H9 (cell line): ENCODE results near the gene TBC1D22A. TPM values are rescaled to one million over a fixed set of nuclear protein-coding genes. Genes with fewer than 3 reads are reported as not detected.

Experiments used
- DNase-seq: peaks from one replicate; pipeline ENCODE4 v3.0.0-alpha.2; 2017
- H2AFZ ChIP-seq: one replicate; pipeline ENCODE4 v1.6.1; 2013; ENCODE audit warnings: mild to moderate bottlenecking, low read length, control low read depth, moderate library complexity
- H2AK5ac ChIP-seq: 2 replicates; pipeline ENCODE4 v1.6.1; 2013; ENCODE audit warnings: low read length, control low read depth, mixed read lengths; ENCODE audit not compliant: insufficient read length
- H2BK120ac ChIP-seq: one replicate; pipeline ENCODE4 v1.6.1; 2013; ENCODE audit warnings: low read depth, mild to moderate bottlenecking, low read length, control low read depth, inconsistent platforms; ENCODE audit not compliant: poor library complexity, severe bottlenecking
- H2BK12ac ChIP-seq: 2 replicates; pipeline ENCODE4 v1.6.1; 2013; ENCODE audit warnings: low read length, control low read depth, mixed read lengths, low read depth; ENCODE audit not compliant: insufficient read length
- H2BK15ac ChIP-seq: 2 replicates; pipeline ENCODE4 v1.6.1; 2013; ENCODE audit warnings: low read depth, low read length, control low read depth
- H2BK20ac ChIP-seq: one replicate; pipeline ENCODE4 v1.6.1; 2013; ENCODE audit warnings: low read depth, mild to moderate bottlenecking, low read length, control low read depth, inconsistent platforms; ENCODE audit not compliant: poor library complexity, severe bottlenecking
- H2BK5ac ChIP-seq: 2 replicates; pipeline ENCODE4 v1.6.1; 2013; ENCODE audit warnings: low read length, control low read depth, mixed read lengths; ENCODE audit not compliant: insufficient read length
- H3K14ac ChIP-seq: 2 replicates; pipeline ENCODE4 v1.6.1; 2013; ENCODE audit warnings: low read length, control low read depth; ENCODE audit not compliant: insufficient read depth
- H3K18ac ChIP-seq: 2 replicates; pipeline ENCODE4 v1.6.1; 2013; ENCODE audit warnings: low read depth, mild to moderate bottlenecking, mixed read lengths, low read length, control low read depth; ENCODE audit not compliant: insufficient read length
- H3K23ac ChIP-seq: 2 replicates; pipeline ENCODE4 v1.6.1; 2013; ENCODE audit warnings: low read length, control low read depth, mixed read lengths, low read depth; ENCODE audit not compliant: insufficient read length
- H3K23me2 ChIP-seq: 2 replicates; pipeline ENCODE4 v1.6.1; 2013; ENCODE audit warnings: low read depth, mild to moderate bottlenecking, mixed read lengths, low read length, control low read depth; ENCODE audit not compliant: insufficient read length, poor library complexity, severe bottlenecking
- H3K27ac ChIP-seq: 2 replicates; pipeline ENCODE4 v1.5.1; 2013; ENCODE audit warnings: low read length, control low read depth, mixed read lengths, low read depth; ENCODE audit not compliant: insufficient read length
- H3K27me3 ChIP-seq: 2 replicates; pipeline ENCODE4 v1.6.1; 2013; ENCODE audit warnings: low read length, control low read depth, inconsistent platforms; ENCODE audit not compliant: insufficient read depth
- H3K4ac ChIP-seq: 2 replicates; pipeline ENCODE4 v1.6.1; 2013; ENCODE audit warnings: low read depth, mild to moderate bottlenecking, control low read depth, inconsistent platforms, low read length, moderate library complexity
- H3K4me1 ChIP-seq: 2 replicates; pipeline ENCODE4 v1.6.1; 2013; ENCODE audit warnings: low read length, control low read depth, inconsistent platforms; ENCODE audit not compliant: insufficient read depth
- H3K4me2 ChIP-seq: 2 replicates; pipeline ENCODE4 v1.6.1; 2013; ENCODE audit warnings: low read length, control low read depth, mixed read lengths; ENCODE audit not compliant: insufficient read length, insufficient read depth
- H3K56ac ChIP-seq: 2 replicates; pipeline ENCODE4 v1.6.1; 2013; ENCODE audit warnings: low read depth, mild to moderate bottlenecking, mixed read lengths, low read length, control low read depth; ENCODE audit not compliant: insufficient read length
- H3K79me1 ChIP-seq: 2 replicates; pipeline ENCODE4 v1.6.1; 2013; ENCODE audit warnings: low read depth, mild to moderate bottlenecking, moderate library complexity, low read length, control low read depth, inconsistent platforms; ENCODE audit not compliant: insufficient read depth, poor library complexity, severe bottlenecking
- H3K79me2 ChIP-seq: 2 replicates; pipeline ENCODE4 v1.6.1; 2013; ENCODE audit warnings: low read length, control low read depth, inconsistent platforms; ENCODE audit not compliant: insufficient read depth
- H3K9ac ChIP-seq: 2 replicates; pipeline ENCODE4 v1.6.1; 2013; ENCODE audit warnings: low read length, control low read depth, mixed read lengths; ENCODE audit not compliant: insufficient read length; ENCODE audit errors: extremely low read depth
- H3K9me3 ChIP-seq: one replicate; pipeline ENCODE4 v1.6.1; 2013; ENCODE audit warnings: low read depth, low read length, inconsistent platforms; ENCODE audit not compliant: control insufficient read depth
- H3T11ph ChIP-seq: one replicate; pipeline ENCODE4 v1.6.1; 2013; ENCODE audit warnings: mild to moderate bottlenecking, low read length, control low read depth, inconsistent platforms
- H4K20me1 ChIP-seq: one replicate; pipeline ENCODE4 v1.6.1; 2013; ENCODE audit not compliant: control insufficient read depth, insufficient read length, insufficient read depth
- H4K5ac ChIP-seq: 2 replicates; pipeline ENCODE4 v1.6.1; 2013; ENCODE audit warnings: low read depth, mild to moderate bottlenecking, mixed read lengths, low read length, control low read depth; ENCODE audit not compliant: insufficient read length
- H4K8ac ChIP-seq: replicated peaks from 2 replicates; pipeline ENCODE4 v1.6.1; 2013; ENCODE audit warnings: low read length, control low read depth, mixed read lengths, low read depth; ENCODE audit not compliant: insufficient read length
- H4K91ac ChIP-seq: 2 replicates; pipeline ENCODE4 v1.6.1; 2013; ENCODE audit warnings: low read depth, mild to moderate bottlenecking, moderate library complexity, mixed read lengths, low read length, control low read depth; ENCODE audit not compliant: insufficient read length
- H3K27ac Mint-ChIP-seq, 3 experiments: 2 replicates in 2 of 3; 3 replicates in 1 of 3; pipeline ENCODE4 v1.8.0; 2020 to 2021; ENCODE audit warnings: mixed read lengths in 3 of 3, mild to moderate bottlenecking in 1 of 3, moderate library complexity in 1 of 3
- H3K27me3 Mint-ChIP-seq: 2 replicates; pipeline ENCODE4 v1.8.0; 2021; ENCODE audit warnings: low read depth, mild to moderate bottlenecking, moderate library complexity, mixed read lengths
- H3K36me3 Mint-ChIP-seq, 3 experiments: 2 replicates in 2 of 3; 3 replicates in 1 of 3; pipeline ENCODE4 v1.8.0; 2020 to 2021; ENCODE audit warnings: low read depth in 3 of 3, mixed read lengths in 3 of 3; ENCODE audit not compliant: insufficient read depth in 1 of 3
- H3K4me1 Mint-ChIP-seq, 2 experiments: 2 replicates each; pipeline ENCODE4 v1.8.0; 2020; ENCODE audit warnings: mixed read lengths in 2 of 2
- H3K4me3 Mint-ChIP-seq, 2 experiments: 2 replicates in 1 of 2; 3 replicates in 1 of 2; pipeline ENCODE4 v1.8.0; 2020 to 2021; ENCODE audit warnings: mild to moderate bottlenecking in 2 of 2, mixed read lengths in 2 of 2, moderate library complexity in 1 of 2
- H3K9me3 Mint-ChIP-seq, 2 experiments: 2 replicates in 1 of 2; 3 replicates in 1 of 2; pipeline ENCODE4 v1.8.0; 2020; ENCODE audit warnings: mild to moderate bottlenecking in 2 of 2, mixed read lengths in 2 of 2, moderate library complexity in 1 of 2
- WGBS: extraction: QIAGEN DNeasy Blood & Tissue Kit; methylation state at CpG from one replicate; pipeline ENCODE4 v1.1.7; 2013; ENCODE audit warnings: missing lambda C conversion rate, low lambda C conversion rate, mixed read lengths; ENCODE audit not compliant: insufficient read length; ENCODE audit errors: extremely low coverage; 5-methylcytosine and 5-hydroxymethylcytosine counted together
- total RNA-seq: library from RNA; stranded (reverse); gene quantifications from 2 replicates; pipeline ENCODE4 v1.2.1, GENCODE V29; 2021
- TF ChIP-seq, protein P1 (sequence below): fragments of 200-600 bp; sonication (generic); conservative IDR thresholded peaks from 3 replicates; pipeline ENCODE4 v1.8.0; 2021; ENCODE audit warnings: antibody characterized with exemption, mild to moderate bottlenecking

Gene TBC1D22A
- total RNA-seq, 1 experiment from 2014 or later = 20.8 TPM

DNA sequence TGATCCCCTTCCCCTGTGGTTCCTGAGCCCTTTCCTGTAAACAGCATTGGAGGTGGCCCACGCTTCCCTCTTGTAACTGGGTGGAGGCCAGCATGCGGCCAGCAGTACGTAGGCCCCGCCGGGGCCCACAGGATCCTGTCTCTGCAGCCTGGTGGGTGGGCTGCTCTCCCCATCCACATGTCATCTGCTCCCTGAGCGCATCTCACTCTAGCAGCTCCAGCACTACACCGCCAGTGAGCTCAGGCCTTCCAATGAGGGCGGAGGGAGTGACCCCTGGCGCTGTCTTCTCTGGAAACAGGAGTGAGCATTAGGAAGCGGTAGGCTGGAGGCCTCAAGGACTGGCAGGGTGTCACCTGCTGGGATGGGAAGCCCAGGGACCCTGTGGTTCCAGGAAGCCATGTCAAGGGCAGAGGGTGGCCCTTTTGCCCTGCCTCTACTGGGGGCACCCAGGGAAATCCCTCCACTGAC, 363.9 kb downstream of the TBC1D22A start:
- H4K20me1 ChIP-seq = no peaks in the 10 kb centered on the region
- no peak overlapping the region for H4K5ac ChIP-seq
- H3K23me2 ChIP-seq = no peaks in the 10 kb centered on the region
- no peak overlapping the region; a peak in 1 of 7 replicates for H3K27ac Mint-ChIP-seq
- no peaks in the 10 kb centered on the region; the same call in none of the 2 replicates for H3K27me3 Mint-ChIP-seq
- H3K9ac ChIP-seq = no peak overlapping the region
- H3K4me2 ChIP-seq = no peak overlapping the region
- H3K56ac ChIP-seq = no peak overlapping the region
- no peaks in the 10 kb centered on the region for H3K9me3 ChIP-seq
- H3K9me3 Mint-ChIP-seq = peaks cover 0 to 2% of the 10 kb centered on the region in 2 experiments; a peak in 1 of 5 replicates
- no peaks in the 10 kb centered on the region for H3K79me1 ChIP-seq
- H2BK5ac ChIP-seq = no peak overlapping the region
- no peaks in the 10 kb centered on the region for H3K79me2 ChIP-seq
- H2BK15ac ChIP-seq = no peak overlapping the region
- H3T11ph ChIP-seq = no peak overlapping the region
- H3K14ac ChIP-seq = no peak overlapping the region
- H2AFZ ChIP-seq = no peak overlapping the region
- H3K23ac ChIP-seq = no peak overlapping the region
- no peak overlapping the region for H3K27ac ChIP-seq
- no CpG with 5 or more reads among the region's 10 CpGs for WGBS
- H3K27me3 ChIP-seq = no peaks in the 10 kb centered on the region
- H2AK5ac ChIP-seq = no peak overlapping the region
- TF ChIP-seq, protein P1, sequence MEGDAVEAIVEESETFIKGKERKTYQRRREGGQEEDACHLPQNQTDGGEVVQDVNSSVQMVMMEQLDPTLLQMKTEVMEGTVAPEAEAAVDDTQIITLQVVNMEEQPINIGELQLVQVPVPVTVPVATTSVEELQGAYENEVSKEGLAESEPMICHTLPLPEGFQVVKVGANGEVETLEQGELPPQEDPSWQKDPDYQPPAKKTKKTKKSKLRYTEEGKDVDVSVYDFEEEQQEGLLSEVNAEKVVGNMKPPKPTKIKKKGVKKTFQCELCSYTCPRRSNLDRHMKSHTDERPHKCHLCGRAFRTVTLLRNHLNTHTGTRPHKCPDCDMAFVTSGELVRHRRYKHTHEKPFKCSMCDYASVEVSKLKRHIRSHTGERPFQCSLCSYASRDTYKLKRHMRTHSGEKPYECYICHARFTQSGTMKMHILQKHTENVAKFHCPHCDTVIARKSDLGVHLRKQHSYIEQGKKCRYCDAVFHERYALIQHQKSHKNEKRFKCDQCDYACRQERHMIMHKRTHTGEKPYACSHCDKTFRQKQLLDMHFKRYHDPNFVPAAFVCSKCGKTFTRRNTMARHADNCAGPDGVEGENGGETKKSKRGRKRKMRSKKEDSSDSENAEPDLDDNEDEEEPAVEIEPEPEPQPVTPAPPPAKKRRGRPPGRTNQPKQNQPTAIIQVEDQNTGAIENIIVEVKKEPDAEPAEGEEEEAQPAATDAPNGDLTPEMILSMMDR = no peak
- H3K4me1 ChIP-seq = no peaks in the 10 kb centered on the region
- H4K8ac ChIP-seq = no peak overlapping the region
- peaks cover 0 to 7% (median 2%) of the 10 kb centered on the region in 3 experiments; a peak in 4 of 7 replicates for H3K36me3 Mint-ChIP-seq
- DNase-seq = no peak
- H4K91ac ChIP-seq = no peak overlapping the region
- no peak overlapping the region for H2BK12ac ChIP-seq
- no peak overlapping the region for H3K18ac ChIP-seq
- H3K4me3 Mint-ChIP-seq = no peak overlapping the region
- no peak overlapping the region for H2BK20ac ChIP-seq
- H2BK120ac ChIP-seq = no peak overlapping the region
- H3K4me1 Mint-ChIP-seq = peaks cover 9 to 23% of the 10 kb centered on the region in 2 experiments; a peak in 3 of 4 replicates
- H3K4ac ChIP-seq = no peak overlapping the region
